Stimulated activated CD4-positive, alpha-beta T cell treated with anti-CD3 and anti-CD28 coated beads, Interleukin-12 subunit alpha, Interleukin-12 subunit beta, amount 100 ng/mL, for 4 hours (primary cell): ENCODE measurements around the gene ETDB.
"Not testable (repeated sequence)": the region's sequence is repeated elsewhere in the genome, so short reads cannot be mapped to it uniquely, and the experiment has no call there.

Source experiments
- DNase-seq: peaks from one replicate; pipeline ENCODE4 v3.0.0-alpha.2; 2020

The ETDB gene

DNA sequence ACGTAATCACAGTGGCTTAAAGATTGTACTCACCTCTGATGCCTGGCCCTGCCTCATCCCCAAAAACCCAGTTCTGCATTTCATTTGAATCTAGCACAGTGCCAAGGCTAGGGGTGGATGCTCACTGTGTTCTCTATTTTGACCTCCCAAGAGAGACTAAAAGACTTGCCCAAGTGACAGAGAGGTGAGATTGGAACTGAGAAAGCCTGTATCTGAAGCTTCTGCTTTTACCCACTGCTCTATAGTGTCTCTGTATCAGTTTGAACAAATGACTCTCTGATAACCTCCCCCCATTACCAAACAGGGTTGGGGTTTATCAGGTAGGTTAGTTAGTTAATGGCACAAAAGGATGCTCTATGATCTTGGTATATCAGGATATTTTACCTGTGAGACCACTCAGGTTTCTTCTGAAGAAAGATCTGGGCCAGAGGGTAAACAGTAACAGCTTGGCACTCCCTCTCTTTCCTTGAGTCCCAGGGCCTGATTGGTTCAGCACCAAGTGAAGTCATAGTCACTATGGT, at the start of gene ETDB:
Gene ETDB, minus strand, starts transcription at position 471 of the 521 bp plus-strand sequence. CDS start 1,265 bp downstream, outside the sequence.
- DNase-seq: not testable (repeated sequence)

DNA sequence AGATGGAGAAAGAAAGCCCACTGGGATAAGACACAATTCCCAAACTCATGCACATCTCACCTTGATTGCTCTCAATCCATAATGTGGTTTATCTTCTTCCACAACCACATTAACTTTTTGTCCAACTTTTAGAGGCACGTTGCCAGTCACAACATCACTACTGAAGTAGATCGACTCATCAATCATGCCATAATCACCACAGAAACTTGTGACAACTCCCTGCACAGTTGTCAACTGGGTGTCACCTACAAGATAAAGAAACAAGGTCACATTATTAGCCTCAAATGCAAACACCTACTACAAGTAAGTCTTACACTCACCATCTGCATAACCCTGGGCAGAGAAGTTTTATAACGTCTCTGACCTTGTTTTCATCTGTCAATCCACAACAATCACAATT, 49.2 kb upstream of the ETDB start:
- DNase-seq: not testable (repeated sequence)

DNA sequence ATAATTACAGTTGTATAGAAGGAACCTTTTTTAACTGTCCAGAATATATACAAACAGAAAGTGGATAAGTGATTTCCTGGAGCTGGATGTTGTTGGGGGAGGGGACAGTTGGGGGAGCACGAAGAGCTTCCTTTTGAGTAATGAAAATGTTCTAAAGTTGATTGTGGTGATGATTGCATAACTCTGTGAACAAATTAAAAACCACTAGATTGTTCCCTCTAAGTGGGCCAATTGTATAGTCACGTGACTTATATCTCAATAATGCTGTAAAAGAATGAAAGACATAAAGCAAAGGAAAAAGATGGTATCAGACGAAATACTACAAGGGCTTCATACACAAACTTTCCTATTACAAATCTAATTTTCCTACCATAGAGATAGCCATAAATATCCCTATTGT, 48.2 kb upstream of the ETDB start:
- no peak for DNase-seq

DNA sequence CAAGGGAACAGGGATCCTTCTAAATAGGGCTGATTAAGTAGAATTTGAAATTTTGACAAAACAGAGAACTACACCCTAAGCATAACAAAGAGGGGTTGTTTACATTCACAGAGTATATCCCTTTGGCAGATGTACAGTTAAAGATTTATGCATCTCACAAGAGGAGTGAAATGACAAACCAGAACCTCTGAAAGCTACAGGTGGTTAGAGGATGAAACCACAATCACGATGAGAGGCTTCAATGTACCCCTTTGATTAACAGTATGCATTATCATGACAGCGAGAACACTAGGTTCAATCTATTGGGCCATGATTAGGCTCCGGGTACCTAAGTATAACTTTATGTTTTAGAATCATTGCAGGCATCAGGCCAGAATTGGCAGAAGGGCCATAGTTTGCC, 34.4 kb upstream of the ETDB start:
- not testable (repeated sequence) for DNase-seq

DNA sequence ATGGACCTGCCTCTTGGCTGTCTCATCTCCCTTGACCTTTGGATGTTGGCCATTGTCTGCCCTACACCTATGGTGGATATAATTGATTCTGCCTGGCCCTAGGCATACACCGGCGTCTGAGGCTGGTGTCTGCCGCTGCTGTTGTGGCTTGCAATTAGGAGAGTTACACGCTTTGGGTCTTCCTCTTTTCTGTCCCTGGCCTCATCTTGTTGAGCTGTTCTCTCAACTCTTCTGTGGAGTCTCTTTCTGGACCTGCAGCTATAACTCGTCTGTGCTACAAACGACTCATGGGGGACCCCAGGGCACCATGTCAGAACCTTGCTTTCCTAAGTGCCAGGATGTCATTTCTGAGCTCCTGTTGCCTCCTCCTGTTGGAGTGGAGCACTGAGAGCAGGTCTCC, 5.8 kb upstream of the ETDB start:
- DNase-seq: not testable (repeated sequence)

DNA sequence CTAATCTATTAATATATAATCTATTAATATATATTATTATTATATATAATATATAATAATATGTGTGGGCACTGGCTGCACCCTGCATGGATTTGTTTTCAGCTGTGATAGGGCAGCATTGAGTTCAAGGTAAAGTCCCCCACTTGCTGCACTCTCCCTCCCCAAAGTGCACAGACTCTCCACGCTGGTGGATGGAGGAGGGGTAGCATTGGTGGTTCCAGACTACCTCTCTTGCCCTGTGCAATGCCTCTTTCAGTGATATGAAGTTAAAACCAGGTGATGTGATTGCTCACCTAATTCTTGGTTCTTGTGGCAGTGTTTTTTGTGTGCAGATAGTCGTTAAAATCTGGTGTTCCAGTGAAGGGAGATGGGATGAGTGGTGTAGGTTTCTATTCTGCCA, 4.3 kb downstream of the ETDB start:
- DNase-seq: not testable (repeated sequence)

DNA sequence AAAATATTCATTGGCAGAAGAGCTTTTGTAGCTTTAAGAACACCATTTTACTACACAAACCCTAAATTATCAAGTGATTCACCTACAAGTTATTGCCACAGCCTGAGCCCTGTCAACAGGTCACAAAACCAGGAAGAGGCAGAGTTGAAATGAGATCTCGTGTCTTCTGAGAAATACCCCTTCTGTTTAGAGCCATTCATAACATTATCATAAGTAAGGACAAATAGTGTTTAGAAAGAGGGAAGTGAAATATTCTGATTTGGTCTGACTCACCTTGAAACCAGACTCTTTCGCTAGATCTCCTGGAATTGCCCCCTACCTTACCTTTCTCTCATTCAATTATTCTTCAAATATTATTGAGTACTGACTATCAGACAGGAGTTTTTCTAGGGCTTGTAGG, 5.9 kb downstream of the ETDB start:
- DNase-seq: no peak

DNA sequence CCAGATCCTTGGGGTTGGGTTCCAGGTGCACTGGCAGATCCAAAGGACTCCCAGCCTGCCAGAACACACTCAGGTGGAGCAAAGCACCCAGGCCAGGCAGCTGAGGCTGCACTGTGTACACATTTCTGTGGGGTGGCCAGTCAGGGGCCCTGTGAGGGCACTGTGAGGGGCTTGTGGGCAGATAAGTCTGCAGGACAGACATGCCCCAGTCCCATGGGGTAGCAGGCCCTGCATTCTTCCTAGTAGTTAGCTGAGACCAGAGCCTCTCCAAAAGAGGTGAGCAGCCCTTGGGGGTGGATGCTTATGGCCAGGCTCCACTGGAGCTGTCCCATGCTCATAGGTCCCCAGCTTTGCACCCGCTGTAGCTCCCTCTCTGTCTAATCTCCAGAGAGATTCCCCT, 7.6 kb downstream of the ETDB start:
- no peak for DNase-seq

DNA sequence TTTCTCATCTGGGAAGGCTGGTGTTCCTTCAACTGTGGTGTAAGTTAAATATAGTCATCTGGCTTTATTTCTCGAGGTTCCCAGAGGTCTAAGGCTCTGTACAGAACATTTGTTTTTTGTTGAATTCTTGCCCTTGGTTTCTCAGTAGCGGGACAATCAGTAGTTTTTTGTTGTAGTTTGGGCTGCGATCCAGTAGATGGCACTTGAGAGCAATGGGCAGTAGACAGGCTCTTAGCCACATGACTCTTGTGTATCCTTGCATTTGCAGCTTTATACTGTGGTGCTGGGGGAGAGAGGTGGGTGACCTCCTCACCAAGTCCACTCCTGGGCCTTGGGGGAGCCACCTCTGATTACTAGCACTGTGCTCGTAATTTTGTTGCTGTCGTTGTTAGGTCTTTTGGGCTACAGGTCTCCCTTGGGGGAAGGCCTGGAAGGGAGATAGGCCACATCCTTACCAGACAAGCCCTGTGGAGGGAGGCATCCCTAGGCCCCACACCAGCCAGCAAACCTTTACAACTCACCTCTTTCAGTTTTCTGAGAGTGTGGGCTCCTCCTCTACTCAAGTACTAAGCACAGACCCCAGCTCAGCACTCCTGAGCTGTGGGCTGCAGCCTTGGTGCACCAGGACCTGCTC, 8.1 kb downstream of the ETDB start:
- DNase-seq: no peak

DNA sequence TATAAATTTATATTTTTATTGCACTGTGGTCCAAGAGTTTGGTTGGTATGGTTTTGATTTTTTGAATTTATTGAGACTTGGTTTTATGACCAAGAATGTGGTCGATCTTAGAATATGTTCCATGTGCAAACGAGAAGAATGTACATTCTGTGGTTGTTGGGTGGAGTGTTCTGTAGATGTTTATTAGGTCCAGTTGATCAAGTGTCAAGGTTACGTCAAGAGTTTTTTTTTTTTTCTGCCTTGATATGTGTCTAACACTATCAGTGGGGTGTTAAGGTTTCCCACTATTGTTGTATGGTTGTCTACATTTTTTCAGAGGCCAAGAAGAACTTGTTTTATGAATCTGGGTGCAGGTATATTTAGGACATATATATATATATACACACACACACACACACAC, 10.8 kb downstream of the ETDB start:
- DNase-seq: no peak

DNA sequence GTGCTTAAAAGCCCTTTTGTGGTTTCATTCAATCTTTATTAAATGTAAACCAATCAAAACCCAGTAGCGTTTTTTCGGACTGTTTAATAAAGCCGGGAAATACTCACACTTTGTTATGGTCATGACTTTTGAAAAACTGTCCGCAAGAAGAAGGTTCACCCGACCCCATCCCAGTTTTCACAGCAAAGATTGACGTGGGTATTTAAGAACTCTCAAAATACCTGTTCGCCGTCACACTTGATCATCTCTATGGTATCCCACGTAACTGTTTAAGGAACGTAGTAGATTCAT, 20.9 kb downstream of the ETDB start:
- no peak for DNase-seq

DNA sequence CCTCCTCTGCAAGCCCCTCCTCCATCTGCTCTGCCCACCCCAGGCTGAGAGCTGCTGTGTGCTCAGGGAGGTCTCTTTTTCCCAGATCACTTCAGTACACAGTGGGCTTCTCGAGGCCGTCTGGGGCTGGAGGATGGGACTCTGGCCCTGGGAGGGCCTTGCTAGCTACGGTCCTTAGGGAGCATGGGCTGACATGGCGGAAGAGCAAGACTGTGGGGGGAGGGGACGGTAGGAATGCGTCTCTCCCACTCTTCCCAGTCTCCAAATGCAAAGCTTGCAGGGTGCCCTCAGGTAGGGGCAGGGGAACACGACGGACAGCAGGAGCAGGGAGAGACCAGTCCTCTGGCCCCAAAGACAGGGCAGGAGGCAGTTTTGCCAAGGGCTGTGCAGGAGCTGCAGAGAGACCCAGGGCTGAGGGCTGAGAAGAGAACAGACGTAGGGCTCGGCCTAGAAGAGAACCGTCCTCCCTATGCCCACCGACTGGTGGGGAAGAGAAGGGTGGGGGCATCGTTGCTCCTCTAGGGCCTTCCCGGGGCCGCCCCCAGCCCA, 23.1 kb downstream of the ETDB start:
- not testable (repeated sequence) for DNase-seq

DNA sequence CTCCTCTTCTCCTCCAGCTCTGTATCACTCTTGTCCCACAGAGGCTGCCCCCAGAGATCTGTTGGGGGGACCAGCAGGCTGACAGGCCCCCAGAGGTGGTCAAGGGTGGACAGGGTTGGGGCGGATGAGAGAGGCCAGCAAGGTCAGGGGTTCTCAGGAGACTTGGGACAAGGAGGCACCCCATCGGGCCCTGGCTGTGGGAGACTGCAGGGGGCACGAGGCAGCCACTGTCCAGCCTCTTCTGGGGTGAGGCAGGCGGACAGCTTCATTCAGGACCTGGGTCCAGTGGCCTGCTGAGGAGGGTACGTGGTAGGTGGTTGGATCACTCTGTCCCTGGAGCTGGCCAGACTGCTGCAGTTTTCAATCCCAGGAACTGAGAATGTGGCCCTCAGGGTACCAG, 24.6 kb downstream of the ETDB start:
- DNase-seq: no peak

DNA sequence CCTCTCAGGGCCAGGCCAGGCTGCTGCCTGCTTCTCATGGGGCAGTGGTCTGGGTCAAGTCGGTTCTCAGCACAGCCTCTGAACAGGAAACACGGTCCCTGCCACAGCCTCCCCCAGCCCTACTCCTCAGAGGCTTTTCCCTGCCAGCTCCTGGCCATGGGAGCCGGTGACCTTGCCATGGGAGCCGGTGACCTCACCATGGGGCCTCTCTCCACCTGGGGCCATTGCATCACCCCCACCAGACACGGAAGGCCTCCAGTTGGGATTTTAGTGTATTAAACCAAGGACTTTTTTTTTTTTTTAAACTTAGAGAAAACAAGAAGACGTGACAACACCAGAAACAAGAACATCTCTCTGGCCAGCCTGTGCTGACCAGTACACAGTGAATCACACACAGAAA, 25.6 kb downstream of the ETDB start:
- no peak for DNase-seq

DNA sequence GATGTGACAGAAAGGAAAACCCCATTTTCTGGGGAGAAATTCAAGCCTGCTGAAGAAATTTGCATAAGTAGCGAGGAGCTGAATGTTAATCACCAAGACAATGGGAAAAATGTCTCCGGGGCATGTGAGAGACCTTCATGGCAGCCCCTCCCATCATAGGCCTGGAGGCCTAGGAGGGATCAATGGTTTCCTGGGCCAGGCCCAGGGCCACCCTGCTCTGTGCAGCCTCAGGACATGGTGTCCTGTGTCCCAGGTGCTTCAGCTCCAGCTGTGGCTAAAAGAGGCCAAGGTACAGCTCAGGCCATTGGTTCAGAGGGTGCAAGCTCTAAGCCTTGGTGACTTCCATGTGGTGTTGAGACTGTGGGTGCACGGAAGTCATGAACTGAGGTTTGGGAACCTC, 31.2 kb downstream of the ETDB start:
- no peak for DNase-seq

DNA sequence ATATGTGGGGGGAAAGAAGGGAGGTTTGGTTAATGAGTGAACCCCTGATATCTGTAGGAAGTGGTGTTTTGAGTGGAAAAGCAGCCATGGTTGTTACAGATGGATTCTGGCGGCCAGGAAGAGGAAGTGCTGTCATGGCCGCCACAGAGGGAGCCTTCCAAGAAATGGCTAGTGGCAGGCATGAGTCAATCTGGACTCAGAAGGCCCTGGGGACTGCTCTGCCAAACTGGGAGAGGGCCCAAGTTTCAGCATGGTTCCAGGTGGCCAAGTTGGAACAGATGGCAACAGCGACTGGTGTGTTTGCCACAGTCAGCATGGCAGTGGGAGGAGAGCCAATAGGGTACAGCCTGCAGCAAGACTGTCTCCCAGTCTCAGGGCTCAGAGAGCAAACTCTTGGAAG, 32.5 kb downstream of the ETDB start:
- DNase-seq: no peak

DNA sequence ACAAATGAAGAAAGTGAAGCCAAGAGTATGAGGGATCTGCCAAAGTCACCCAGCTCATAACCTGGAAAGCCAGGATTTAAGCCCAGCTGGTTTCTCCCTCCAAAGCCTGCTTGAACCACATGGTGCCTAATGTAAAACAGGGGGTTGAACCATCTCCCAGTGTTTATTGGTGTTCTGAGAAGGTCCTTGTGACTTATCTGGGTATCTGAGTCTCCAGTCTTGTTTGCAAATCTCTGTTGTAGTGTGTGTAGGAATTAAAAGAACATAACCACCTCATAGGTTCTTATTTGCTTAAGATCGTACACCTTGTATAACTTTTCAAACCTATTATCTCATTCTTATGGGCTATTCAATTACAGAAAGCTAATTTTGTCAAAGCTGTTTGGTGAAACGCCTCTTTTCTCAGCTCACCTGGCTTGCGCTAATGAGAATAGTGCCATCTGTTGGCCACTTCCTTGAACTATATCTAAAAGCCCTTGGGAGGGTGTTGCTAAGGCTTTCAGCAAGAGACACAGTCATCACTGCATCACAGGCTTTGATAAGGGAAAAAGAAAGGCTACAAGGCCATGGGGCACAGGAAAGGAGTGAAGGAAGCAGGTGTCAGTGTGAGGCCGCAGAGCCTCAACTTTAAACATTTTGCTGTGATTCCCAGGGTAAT, 34.0 kb downstream of the ETDB start:
- no peak for DNase-seq

DNA sequence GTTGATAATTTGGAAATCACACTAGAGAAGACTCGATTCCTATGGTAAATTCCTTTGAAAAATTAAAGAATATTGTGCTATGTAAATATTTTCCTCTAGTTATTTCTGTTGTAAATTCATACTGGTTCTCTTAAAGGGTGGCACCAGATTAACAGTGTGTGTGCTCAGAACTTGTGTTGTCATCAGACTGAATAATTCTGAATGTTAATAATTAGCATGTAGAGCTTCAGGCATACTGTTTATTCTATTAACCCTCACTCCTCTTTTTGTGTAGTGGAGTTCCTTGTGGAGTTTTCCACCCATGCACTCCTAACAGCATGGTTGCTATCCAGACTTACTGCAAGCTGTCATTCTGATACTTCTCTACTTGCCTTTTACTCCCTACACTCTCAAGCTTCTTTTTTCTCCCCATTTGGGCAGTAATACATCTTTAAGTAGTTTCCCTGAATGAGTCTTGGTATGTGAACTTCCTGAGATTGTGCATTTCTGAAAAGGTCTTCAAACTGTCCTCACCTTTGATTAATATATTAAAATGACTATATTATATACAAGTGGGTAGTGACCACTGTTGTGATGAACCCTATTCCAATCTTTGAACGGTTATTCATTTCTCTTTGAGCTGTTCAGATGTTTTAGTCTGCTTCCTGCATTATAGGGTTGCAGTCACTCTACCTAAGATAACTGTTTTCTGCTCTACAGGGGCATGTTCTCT, 38.5 kb downstream of the ETDB start:
- no peak for DNase-seq
